K562 (cell line): Measurements from ENCODE around the gene TRIM38. TPM values are rescaled to one million over a fixed set of nuclear protein-coding genes. Genes with fewer than 3 reads are reported as not detected.

Source experiments
- GATAD2A ChIP-seq: fragments of 450-650 bp; IDR thresholded peaks from 2 replicates; pipeline ENCODE4 v1.6.1; 2017
- HINFP ChIP-seq: fragments of 450-650 bp; conservative IDR thresholded peaks from 2 replicates; pipeline ENCODE4 v1.6.1; 2016; ENCODE audit warnings: missing genetic modification characterization, low read depth, mild to moderate bottlenecking, control low read depth, missing compliant biosample characterization
- MLLT1 ChIP-seq, 2 experiments: fragments of 450-650 bp; IDR thresholded peaks; 2 replicates each; pipeline ENCODE4 v1.6.1; 2016
- NFRKB ChIP-seq: fragments of 450-650 bp; IDR thresholded peaks from 2 replicates; pipeline ENCODE4 v1.6.1; 2016; ENCODE audit warnings: low read depth
- NR2C1 ChIP-seq, 2 experiments: fragments of 450-650 bp; IDR thresholded peaks; 2 replicates each; pipeline ENCODE4 v1.6.1; 2017; ENCODE audit warnings: mild to moderate bottlenecking in 2 of 2, antibody characterized with exemption in 1 of 2, inconsistent platforms in 1 of 2, missing compliant biosample characterization in 1 of 2, missing genetic modification characterization in 1 of 2
- PHTF2 ChIP-seq: fragments of 250-450 bp; sonication (Bioruptor Pico); IDR thresholded peaks from 2 replicates; pipeline ENCODE4 v1.5.0; 2021; ENCODE audit warnings: mild to moderate bottlenecking
- PKNOX1 ChIP-seq: fragments of 450-650 bp; IDR thresholded peaks from 2 replicates; pipeline ENCODE4 v1.6.1; 2016
- SMAD1 ChIP-seq: fragments of 150-350 bp; IDR thresholded peaks from 2 replicates; pipeline ENCODE4 v1.6.1; 2014; ENCODE audit warnings: low read length, low read depth; ENCODE audit not compliant: partially characterized antibody
- STAT6 ChIP-seq: sonication (generic); formaldehyde crosslinking; IDR thresholded peaks from 2 replicates; pipeline ENCODE4 v1.8.1; 2023; ENCODE audit warnings: mild to moderate bottlenecking, missing genetic modification reagents
- TCF3 ChIP-seq: sonication (generic); formaldehyde crosslinking; IDR thresholded peaks from 2 replicates; pipeline ENCODE4 v1.4.0; 2020; ENCODE audit warnings: mild to moderate bottlenecking, missing genetic modification reagents
- TEAD4 ChIP-seq, 2 experiments: sonication (generic) in 1 of 2; formaldehyde crosslinking in 1 of 2; IDR thresholded peaks; 2 replicates each; pipeline versions ENCODE4 v1.6.1 to v1.8.0; 2012 to 2022; ENCODE audit warnings: borderline replicate concordance in 1 of 2, inconsistent platforms in 1 of 2, low read length in 1 of 2, mild to moderate bottlenecking in 1 of 2, missing genetic modification reagents in 1 of 2
- ZBTB2 ChIP-seq: fragments of 450-650 bp; IDR thresholded peaks from 2 replicates; pipeline ENCODE4 v1.6.1; 2016; ENCODE audit warnings: antibody characterized with exemption
- ZC3H8 ChIP-seq: fragments of 450-650 bp; IDR thresholded peaks from 2 replicates; pipeline ENCODE4 v1.6.1; 2017
- ZNF592 ChIP-seq: fragments of 450-650 bp; IDR thresholded peaks from 2 replicates; pipeline ENCODE4 v1.6.1; 2017; ENCODE audit warnings: antibody characterized with exemption, mild to moderate bottlenecking
- ZNF764 ChIP-seq: fragments of 250-450 bp; sonication (Bioruptor Pico); IDR thresholded peaks from 2 replicates; pipeline ENCODE4 v1.4.0; 2020; ENCODE audit warnings: low read depth, mild to moderate bottlenecking, moderate library complexity
- polyA plus RNA-seq, 8 experiments: library from polyadenylated mRNA; depleted of rRNA in 4 of 8; stranded (reverse) in 5 of 8; unstranded in 3 of 8; fragments of >200 nt; fragmentation: Nextera tagmentation in 2 of 8; fragmentation: Illumina TruSeq in 1 of 8; extraction: Ambion mirVana in 2 of 8; extraction: Trizol in 1 of 8; gene quantifications; 2 replicates each; pipeline versions ENCODE4 v1.2.1 to v1.2.3, GENCODE V29; 2011 to 2014; ENCODE audit warnings: inconsistent platforms in 1 of 8, missing spikeins in 1 of 8
- total RNA-seq, 7 experiments: library from RNA; depleted of rRNA in 6 of 7; stranded (reverse); fragments of >200 nt in 6 of 7; fragmentation: Illumina TruSeq in 2 of 7; extraction: Trizol in 2 of 7; gene quantifications; 2 replicates each; pipeline versions ENCODE4 v1.2.1 to v1.2.3, GENCODE V29; 2011 to 2021; ENCODE audit warnings: low replicate concordance in 1 of 7

The TRIM38 gene
- total and polyA plus RNA-seq, 9 of the 15 experiments (the other 6 are each of a cell fraction or from before 2014, with no cell fraction given), result 1.7 to 6.7 (median 6.3) TPM

- TF ChIP-seq NR2C1 (IDR thresholded peaks at IDR 0.05) (0 out of 2 replicates have a peak, but pooled peaks have one; percentile 17), NR2C1 (tag; IDR thresholded peaks at IDR 0.05) (no peak), STAT6 (CRISPR knock-in tag) (no peak), PKNOX1 (peak; percentile 74), TCF3 (CRISPR knock-in tag) (0 out of 2 replicates have a peak, but pooled peaks have one; percentile 12), NFRKB (peak; percentile 0; the same call in 1 of the 2 replicates), HINFP (tag) (no peak), SMAD1 (no peak), TEAD4 (IDR thresholded peaks at IDR 0.05; ENCODE audit: low read length) (no peak), TEAD4 (CRISPR knock-in tag; IDR thresholded peaks at IDR 0.05; ENCODE audit: borderline replicate concordance) (no peak), ZNF764 (CRISPR knock-in tag) (no peak), ZC3H8 (no peak), GATAD2A (0 out of 2 replicates have a peak, but pooled peaks have one; percentile 11), ZNF592 (0 out of 2 replicates have a peak, but pooled peaks have one; percentile 23), ZBTB2 (no peak), PHTF2 (no peak), MLLT1 (IDR thresholded peaks at IDR 0.05) (0 out of 4 replicates have a peak, but pooled peaks of 1 of the 2 experiments have one; percentile 17)
These were observed 72.3 kb downstream of the TRIM38 start (continued) for GRCh38 chr6:26034905-26035304.
